Activated naive CD8-positive, alpha-beta T cell treated with anti-CD3 and anti-CD28 coated beads, Interleukin-2, amount 50 U/mL, for 16 hours (primary cell): Measurements from ENCODE around the gene YBEY.

Experiments
- DNase-seq: peaks from one replicate; pipeline ENCODE4 v3.0.0-alpha.2; 2020; ENCODE audit warnings: low read depth, low spot score

Gene YBEY

DNA sequence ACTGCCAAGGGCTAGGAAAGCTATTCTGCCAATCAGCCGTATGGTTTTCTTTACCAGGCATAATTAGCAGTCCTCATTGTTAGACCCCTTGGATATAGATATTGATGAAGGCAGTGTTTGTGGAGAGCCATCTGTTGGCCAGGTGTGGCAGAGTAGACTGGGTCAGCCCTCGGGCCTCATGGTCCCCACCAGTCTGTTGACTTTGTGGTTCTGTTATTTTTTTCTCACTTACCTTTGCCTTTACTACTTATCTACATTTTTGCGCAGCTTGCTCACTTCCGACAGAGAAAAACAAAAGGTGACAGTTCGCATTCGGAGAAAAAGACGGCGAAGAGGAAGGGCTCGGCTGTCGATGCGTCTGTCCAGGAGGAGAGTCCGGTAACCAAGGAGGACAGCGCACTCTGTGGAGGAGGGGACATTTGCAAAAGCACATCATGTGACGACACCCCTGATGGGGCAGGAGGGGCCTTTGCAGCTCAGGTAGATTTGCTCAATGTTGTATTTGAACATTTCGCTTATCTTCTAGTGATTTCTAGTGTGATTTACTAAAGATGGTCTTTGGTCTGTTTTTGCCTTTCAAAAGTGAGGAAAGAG is 40.1 kb downstream of the YBEY start:
- no peak for DNase-seq

DNA sequence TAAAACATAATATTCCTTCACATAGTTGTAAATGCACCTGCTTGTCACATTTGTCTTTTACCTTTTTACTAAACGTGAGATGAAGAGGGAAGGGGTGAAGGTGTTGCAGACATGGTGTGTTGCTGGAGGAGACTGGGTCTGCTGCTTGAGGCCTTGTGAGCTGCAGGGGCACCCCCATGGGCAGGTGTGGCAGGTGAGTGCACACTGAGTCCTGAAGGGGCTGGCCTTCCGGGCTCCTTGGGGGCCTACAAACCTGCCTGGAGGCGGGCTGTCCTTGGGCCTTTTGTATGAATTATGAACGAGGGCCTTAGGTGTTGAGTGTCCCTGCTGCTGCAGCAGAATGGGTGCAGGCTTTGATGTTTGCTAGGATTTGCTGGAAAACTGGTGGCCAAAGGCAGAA is 41.6 kb downstream of the YBEY start:
- no peak for DNase-seq

DNA sequence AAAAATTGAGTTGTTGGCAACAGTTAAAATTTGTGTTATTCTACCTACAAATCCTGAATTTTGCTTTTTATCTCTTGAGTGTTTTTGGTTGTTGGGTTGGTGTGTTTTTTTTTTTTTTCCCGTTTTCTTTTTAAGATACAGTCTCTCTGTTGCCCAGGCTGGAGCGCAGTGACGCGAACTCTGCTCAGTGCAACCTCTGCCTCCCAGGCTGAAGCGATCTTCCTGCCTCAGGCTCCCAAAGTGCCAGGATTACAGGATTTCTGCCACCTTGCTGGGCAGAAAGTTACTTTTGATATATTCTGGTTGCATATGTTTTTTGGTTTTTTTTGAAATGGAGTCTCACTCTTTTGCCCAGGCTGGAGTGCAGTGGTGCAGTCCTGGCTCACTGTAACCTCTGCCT is 42.0 kb downstream of the YBEY start:
- no peak for DNase-seq

DNA sequence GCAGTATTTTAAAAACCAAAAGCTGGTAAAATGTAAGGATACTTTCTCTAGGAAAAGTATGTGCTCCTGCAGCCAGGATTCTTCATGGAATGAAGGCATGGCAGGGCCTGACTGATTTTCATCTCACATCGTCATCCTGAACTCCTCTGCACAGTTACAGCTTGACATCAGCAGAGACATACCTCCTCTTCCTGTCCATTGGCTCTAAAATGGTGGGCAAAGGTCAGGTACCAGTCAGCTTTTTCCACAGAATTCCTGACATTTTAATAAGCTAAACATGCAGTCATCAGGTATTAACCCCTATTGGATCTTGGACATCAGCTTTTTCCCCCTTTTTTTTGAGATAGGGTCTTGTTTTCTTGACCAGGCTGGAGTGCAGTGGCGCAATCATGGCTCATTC is 43.7 kb downstream of the YBEY start:
- DNase-seq = no peak

DNA sequence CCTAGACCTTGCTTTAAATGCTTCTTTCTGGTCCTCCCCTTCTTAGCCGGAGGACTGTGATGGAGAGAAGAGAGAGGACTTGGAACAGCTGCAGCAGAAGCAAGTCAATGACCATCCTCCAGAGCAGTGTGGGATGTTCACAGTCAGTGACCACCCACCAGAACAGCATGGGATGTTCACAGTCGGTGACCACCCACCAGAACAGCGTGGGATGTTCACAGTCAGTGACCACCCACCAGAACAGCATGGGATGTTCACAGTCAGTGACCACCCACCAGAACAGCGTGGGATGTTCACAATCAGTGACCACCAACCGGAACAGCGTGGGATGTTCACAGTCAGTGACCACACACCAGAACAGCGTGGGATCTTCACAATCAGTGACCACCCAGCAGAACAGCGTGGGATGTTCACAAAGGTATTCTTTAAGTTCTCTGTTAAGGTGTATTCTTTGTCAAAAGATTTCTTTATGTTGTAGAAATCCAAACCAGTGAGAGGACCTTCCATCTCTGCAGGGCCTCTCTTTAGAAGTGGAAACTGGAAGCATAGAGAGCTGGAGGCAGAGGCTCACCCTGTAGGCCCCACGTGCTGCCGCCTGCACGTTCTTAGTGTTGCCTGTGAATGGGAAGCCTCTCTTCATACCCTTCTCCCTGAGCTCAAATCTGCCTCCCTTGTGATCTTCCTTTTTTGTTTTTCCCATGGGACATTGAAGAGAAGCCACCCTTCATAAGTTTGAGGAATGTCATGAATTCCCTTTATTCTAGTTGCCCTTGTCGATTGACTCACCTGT is 48.4 kb downstream of the YBEY start:
- no peak for DNase-seq

DNA sequence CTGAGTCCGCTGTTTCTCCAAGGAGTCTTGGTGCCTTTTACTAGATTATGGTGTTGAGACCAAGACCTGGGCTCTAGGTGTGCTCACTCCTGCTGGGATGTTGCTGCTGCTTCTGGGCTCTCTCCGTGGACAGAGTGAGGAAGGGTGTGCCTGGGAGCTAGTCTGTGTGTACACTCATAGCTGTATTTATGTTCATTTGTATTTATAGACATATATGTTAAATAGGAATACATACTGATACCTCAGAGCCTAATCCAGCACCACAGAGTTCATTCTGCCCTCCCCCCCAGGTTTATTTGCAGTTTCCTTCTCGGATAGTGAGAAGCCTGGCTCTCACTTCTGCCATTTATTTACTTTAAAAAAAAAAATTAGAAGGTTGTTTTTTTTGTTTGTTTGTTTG is 50.5 kb downstream of the YBEY start:
- DNase-seq = no peak

DNA sequence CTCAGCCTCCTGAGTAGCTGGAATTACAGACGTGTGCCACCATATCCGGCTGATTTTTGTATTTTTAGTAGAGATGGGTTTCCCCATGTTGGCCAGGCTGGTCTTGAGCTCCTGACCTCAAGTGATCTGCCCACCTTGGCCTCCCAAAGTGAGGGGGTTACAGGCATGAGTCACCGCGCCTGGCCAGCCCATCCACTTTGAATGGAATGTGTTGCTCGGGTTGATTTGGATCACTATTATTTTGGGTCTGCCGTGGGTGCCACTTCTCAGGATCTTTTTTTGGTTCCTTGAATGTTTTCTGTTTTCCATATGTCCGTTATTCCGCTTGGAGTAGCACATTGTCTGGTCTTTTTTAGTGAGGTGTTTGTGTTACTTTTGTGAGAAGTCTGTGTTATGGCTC is 54.9 kb downstream of the YBEY start:
- DNase-seq = no peak

DNA sequence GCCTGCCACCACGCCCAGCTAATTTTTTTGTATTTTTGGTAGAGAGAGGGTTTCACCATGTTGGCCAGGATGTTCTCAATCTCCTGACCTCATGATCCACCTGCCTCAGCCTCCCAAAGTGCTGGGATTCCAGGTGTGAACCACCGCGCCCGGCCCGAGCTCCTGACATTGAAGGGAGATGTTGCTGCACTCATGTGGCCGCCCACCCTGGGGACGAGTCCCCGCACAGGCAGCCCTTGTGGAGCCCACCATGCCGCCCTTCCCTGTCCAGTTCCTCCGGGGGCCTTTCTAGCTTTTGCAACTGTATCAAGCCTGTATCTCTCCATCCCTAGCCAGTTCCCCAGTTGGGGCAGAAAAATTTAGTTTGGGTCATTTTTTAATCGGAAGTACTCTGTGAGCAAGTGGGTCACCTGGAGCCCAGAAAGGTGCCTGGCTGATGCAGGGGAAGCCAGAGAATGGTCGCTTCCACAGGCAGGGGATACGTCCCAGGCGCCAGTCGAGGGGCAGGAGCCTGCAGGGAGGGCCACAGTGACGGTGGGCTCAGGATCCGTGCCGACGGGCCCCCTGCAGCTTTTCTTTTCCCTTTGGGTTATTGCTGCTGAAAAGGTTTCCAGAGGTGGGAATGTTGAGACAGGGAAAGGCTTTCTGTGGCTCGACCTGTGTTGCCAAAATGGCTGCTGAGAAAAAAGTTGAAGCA is 58.2 kb downstream of the YBEY start:
- no peak for DNase-seq

DNA sequence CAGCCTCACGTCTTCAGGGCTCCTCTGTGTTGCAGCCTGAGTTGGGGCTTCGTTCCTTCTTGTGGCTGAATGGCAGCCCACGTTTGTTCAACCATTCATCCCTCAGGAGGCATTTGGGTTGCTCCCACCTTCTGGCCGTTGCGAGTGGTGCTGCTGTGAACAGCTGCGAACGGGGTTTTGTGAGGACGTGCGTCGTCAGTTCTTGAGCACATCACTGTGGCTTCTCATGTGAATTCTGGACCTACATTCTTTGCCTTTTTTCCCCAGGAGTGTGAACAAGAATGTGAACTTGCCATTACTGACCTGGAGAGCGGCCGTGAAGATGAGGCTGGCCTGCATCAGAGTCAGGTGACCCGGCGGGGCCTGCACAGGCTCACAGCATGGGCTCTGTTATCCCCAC is 59.7 kb downstream of the YBEY start:
- DNase-seq = no peak

DNA sequence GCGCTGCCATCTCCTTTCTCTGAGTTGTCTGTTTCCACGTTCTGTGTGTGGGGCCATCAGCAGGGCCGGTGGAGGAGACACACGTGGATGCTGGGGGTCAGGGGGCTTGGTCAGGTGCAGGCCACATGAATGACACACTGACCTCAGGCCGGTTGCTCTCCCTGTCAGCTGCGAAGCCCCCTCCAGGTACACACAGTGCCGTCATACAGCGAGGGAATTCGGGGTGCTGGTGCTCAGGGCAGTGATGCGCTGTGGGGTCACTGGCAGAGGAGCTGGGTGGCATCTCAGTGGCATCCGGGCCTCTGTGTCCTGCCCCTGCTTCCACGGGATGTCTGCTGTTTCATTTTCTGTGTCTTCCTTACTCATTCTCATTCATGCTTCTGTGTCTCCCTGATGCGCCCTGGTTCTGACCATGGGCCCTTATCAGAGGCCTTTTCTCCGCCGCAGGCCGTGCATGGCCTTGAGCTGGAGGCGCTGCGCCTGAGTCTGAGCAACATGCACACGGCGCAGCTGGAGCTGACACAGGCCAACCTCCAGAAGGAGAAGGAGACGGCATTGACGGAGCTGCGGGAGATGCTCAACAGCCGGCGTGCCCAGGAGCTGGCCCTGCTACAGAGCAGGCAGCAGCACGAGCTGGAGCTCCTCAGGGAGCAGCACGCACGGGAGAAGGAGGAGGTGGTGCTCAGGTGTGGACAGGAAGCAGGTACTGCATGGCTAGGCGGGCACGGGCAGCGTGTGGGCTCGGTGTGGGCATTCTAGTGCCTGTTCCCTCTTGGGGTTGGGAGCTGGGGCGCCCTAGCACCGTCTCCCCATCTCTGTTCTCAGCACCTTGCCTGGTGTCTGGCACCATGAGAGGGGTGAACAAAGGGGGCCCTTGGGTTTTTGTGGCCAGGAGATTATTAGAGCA is 60.4 kb downstream of the YBEY start:
- DNase-seq = no peak

DNA sequence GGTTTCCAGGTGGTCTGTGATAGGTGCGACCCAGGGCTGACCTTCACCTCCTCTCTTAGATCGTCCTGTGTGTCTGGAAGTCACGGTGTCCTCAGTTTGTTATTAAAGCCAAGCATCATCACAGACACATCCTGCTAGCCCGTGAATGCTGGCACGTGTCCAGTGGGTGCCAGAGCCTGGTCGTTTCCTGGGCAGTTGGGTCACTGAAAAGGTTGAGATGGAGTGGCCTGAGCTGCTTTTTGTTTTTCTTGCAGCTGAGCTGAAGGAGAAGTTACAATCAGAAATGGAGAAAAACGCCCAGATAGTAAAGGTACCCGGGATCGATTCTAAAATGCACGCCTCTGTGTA is 61.0 kb downstream of the YBEY start:
- DNase-seq = no peak
